GM18526 (cell line): ENCODE results near the gene SMYD3.

Source experiments
- POLR2A ChIP-seq: IDR thresholded peaks from 3 replicates; pipeline ENCODE4 v1.6.1; 2011; ENCODE audit not compliant: insufficient read length; ENCODE audit errors: extremely low read depth

SMYD3 gene

DNA sequence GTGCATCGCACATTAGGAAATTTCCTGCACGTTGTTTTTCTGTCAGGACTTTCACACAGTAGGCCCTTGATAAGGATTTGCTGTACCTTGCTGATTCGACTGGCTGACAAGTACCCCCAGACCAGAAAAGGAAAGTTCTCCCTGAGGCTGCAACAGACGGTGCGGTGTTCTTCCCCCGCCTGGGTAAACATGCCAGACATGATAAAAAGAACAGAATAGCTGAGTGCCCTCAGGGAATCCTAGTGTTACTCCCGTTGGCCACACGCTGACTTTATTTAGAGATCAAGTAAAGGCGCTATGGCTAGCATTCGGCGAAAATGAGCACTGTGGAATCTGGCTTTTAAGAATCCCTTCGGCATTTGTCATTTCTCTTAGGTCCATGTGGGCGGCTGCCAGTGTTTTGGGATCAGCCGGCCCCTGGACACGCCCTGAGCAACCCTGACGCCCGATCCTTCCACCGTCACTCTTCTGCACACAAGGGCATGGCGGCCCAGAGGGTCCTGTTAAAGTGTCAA, 744.6 kb downstream of the SMYD3 start:
- no peak for TF ChIP-seq POLR2A

- no peak for TF ChIP-seq POLR2A
Measured at GRCh38 chr1:245760301-245760700, 746.8 kb downstream of the SMYD3 start.

DNA sequence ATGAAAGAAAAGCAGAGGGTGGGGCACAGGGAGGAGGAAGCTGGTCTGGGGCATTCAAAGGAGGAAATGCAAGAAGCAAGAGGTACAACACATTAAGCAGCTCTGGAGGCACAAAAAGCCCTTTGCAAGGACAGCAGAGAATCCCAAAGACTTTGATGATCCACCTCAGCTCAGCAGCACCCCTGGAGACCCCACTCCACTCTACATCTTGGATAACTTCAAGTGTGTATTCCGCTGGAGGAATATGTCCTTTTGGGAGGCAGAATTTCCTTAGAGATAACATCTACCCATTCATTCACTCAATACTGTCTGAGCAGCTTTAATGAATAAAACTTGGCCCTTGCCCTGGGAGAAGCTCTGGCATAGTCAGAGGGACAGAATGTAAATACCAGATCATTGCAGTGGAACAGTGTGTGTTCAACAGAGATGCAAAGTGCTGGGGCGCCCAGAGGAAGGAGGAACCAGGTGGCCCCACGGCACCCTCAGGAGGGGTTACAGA, 752.6 kb downstream of the SMYD3 start:
- TF ChIP-seq POLR2A: no peak

- no peak for TF ChIP-seq POLR2A
Measured at GRCh38 chr1:245753807-245754206, 753.3 kb downstream of the SMYD3 start.

- TF ChIP-seq POLR2A: no peak
Measured at GRCh38 chr1:245752561-245752960, 754.5 kb downstream of the SMYD3 start.

DNA sequence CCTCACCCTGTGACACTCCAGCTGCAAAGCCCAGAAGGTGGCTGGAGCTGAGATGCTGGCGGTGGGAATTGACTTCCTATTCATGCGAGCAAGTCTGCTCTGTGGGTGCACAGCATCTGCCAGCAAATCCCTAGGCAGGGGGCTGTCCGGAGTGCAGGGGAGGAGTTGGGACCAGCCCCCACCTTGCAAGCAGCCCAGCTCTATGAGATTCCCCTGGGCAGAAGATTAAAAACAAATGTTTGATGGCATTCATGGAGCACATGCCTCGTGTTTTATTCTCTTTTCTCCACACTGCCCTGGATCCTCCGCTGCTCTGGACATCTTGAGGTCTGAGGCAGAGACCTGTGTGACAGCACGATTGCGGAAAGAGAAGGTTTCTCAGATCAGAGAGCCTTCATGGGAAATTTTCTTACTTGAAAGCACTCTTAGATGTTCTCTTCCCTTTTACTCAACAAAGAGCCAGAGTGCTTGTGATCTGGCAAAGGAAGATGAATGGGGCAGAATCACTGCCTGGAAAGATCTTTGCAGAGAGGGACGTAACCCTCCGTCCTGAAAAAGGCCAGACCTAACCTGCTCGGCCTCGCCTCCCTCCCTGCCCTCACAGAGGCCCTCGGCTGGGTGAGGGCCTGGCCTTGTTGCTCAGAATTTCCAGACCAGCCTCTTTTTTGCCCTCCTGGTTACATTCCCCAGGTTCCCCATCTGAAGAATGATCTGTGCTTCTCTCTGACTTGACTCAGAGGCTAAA, 755.2 kb downstream of the SMYD3 start:
- no peak for TF ChIP-seq POLR2A

DNA sequence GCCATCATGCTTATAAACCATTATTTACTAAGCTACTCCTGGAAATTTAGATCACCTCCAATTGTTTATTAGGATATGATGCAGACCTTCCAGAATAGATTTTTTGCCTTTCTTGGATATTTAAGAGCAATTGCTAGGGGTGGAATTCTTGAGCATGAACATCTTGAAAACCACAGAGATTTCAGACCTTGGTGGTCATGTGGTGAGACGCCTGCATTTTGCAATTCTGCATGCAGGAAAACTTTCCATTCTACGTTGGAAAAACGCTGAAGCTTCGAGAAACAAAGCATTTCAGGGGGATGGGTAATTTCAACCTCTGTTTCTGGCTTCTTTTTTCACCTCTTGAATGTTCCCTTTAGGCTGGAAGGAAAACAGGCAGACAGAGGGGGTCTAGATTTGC, 756.0 kb downstream of the SMYD3 start:
- no peak for TF ChIP-seq POLR2A

GRCh38 chr1:245750261-245750660, 756.8 kb downstream of the SMYD3 start:
- TF ChIP-seq POLR2A: no peak

- no peak for TF ChIP-seq POLR2A
Measured at GRCh38 chr1:245749053-245749452, 758.0 kb downstream of the SMYD3 start.

DNA sequence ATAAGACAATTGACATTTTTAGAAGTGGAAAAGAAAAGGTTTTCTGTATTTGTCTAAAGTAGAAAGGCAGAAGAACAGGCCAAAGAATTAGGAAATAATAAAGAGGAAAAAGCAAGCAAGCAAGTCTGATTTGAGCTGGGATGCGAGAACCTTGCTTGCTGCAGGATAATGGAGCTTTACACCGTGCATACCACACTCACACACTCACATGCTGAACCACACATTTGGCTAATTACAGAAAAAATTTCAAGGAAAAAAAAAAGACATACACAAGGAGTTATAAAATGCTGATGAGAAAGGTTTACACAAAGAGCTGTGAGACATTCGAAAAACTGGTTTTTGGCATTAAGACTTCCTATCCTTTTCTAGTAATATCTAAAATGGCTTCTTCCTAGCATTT, 758.4 kb downstream of the SMYD3 start:
- no peak for TF ChIP-seq POLR2A

DNA sequence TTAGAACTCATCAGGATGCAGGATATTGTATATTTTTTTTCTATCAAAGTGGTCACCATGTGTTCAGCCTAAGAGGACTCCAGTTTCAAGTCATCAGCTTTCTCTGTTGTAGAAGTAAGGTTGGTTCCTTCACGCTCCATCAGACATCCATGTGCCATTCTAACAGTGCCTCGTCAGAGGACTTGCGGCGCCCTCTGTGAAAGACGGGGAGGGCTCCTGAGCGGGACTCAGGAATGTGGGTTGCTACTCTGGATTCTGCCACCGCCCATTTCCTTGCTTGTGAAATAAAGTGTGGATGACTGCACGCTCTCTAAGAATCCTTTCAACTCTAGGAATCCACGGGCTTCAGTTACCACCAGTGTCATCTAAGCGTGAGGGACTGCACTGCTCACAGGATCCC, 758.8 kb downstream of the SMYD3 start:
- TF ChIP-seq POLR2A: no peak

GRCh38 chr1:245742896-245743295, 764.2 kb downstream of the SMYD3 start:
- TF ChIP-seq POLR2A: no peak

GRCh38 chr1:245730801-245731200, 776.3 kb downstream of the SMYD3 start:
- TF ChIP-seq POLR2A: no peak

DNA sequence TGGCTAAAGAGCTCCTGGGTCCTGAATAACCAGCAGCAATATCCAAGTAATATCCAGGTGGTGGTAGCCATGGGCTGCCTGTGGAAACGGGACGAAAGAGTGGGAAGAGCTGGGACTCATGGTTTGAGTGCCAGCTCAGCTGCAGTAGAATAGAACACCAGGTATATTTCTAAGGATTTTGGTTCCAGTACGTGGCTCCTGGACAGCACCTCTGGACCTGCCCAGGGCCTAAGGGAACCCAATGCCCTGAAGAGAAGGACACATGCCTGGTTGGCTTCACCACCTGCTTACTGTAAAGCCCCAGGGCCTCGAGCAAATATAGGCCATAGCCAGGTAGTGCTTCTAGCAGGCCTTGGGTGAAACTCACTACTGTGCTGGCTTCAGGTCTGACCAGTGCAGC, 785.6 kb downstream of the SMYD3 start:
- TF ChIP-seq POLR2A: no peak

DNA sequence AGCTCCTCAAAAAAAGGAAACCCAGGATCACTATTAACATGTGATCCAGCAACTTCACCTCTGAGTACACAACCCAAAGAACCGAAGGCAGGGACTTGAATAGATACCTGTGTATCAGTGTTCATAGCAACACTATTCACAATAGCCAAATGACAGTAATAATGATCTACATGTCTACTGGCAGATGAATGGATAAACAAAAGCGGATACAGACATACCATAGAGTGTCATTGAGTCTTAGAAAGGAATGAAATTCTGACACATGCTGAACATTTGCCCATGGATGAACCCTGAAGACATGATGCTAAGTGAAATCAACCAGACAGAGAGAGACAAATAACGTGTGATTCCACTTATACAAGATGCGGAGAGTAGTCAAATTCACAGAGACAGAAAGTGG, 788.1 kb downstream of the SMYD3 start:
- no peak for TF ChIP-seq POLR2A

DNA sequence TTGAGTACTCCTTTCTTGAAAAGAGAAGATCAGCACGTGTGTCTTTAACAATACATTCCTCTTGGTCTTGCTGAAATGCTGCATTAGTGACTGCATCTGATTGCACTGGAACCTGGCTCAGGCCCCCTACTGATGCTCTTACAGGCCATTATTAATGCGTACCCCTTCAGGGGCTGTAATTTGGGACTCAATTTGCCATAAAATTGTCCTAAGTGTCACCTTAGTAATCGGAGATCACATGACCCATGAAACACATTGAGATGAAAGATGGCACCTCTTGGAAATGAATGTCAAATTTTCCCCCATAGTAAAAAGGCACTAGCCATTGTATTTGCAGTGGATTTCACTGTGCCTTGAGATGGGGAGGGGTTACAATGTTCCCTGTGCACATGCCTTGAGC, 789.0 kb downstream of the SMYD3 start:
- no peak for TF ChIP-seq POLR2A

- no peak for TF ChIP-seq POLR2A
Measured at GRCh38 chr1:245717611-245718010, 789.5 kb downstream of the SMYD3 start.
